Hepatic stellate cell (primary cell): ENCODE results near the gene SSC5D.
"Not testable (repeated sequence)": the region's sequence is repeated elsewhere in the genome, so short reads cannot be mapped to it uniquely, and the experiment has no call there.

Experiments
- DNase-seq: peaks from one replicate; pipeline ENCODE4 v3.0.0; 2011; ENCODE audit warnings: low spot score

SSC5D gene

GRCh38 chr19:55503502-55504251 is 15.4 kb downstream of the SSC5D start:
- DNase-seq = peak; percentile 99

GRCh38 chr19:55504252-55504603 is 16.0 kb downstream of the SSC5D start:
- DNase-seq = no peak

- DNase-seq = no peak
Observed at GRCh38 chr19:55504981-55505380, 16.7 kb downstream of the SSC5D start.

GRCh38 chr19:55508120-55508519 is 19.9 kb downstream of the SSC5D start:
- DNase-seq = no peak

GRCh38 chr19:55516878-55517620 is 28.8 kb downstream of the SSC5D start:
- DNase-seq = peak; percentile 99

- DNase-seq = peak; percentile 72
Observed at GRCh38 chr19:55519451-55520311, 31.4 kb downstream of the SSC5D start.

- DNase-seq = no peak
Observed at GRCh38 chr19:55520691-55521292, 32.6 kb downstream of the SSC5D start.

GRCh38 chr19:55525289-55526101 is 37.3 kb downstream of the SSC5D start:
- no peak for DNase-seq

GRCh38 chr19:55526216-55527196 is 38.3 kb downstream of the SSC5D start:
- peak; percentile 77 for DNase-seq

- DNase-seq = no peak
Observed at GRCh38 chr19:55527197-55528029, 39.2 kb downstream of the SSC5D start.

GRCh38 chr19:55528030-55528803 is 40.0 kb downstream of the SSC5D start:
- no peak for DNase-seq

GRCh38 chr19:55529636-55530234 is 41.5 kb downstream of the SSC5D start:
- no peak for DNase-seq

GRCh38 chr19:55530996-55531395 is 42.8 kb downstream of the SSC5D start:
- DNase-seq = no peak

- DNase-seq = not testable (repeated sequence)
Observed at GRCh38 chr19:55534280-55534679, 46.0 kb downstream of the SSC5D start.

GRCh38 chr19:55535173-55535964 is 47.1 kb downstream of the SSC5D start:
- no peak for DNase-seq

- no peak for DNase-seq
Observed at GRCh38 chr19:55535965-55536350, 47.7 kb downstream of the SSC5D start.

- DNase-seq = no peak
Observed at GRCh38 chr19:55536366-55536765, 48.1 kb downstream of the SSC5D start.
